ENCODE measurements around the gene BST1.
"Not testable (repeated sequence)": the region's sequence is repeated elsewhere in the genome, so short reads cannot be mapped to it uniquely, and the experiment has no call there.

The BST1 gene

GRCh38 chr4:15714646-15715435 is 12.0 kb downstream of the BST1 start:
- DNase-seq: no peak

GRCh38 chr4:15716115-15716514 is 13.2 kb downstream of the BST1 start:
- DNase-seq: no peak

DNA sequence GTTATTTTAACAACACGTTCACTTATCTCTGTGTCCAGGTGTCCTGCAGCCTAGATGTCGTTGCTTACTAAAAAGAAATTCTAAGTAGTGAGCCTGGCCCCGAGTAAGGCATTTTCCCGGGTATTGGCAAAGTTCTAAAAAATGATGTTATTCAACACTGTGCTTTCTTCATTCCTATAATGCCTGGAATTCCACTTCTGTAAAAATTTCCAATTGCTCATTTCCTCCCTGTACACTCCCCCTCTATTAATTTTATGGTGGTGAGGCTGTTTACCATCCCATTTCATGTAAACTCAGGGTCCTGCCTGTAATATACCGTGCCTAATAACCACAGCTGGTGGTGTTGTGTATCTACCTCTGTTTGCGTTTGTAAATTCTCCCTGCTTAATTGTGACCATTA is 14.2 kb downstream of the BST1 start:
- DNase-seq: no peak

- no peak for DNase-seq
These were observed 15.0 kb downstream of the BST1 start for GRCh38 chr4:15717657-15718416.

- DNase-seq: no peak
These were observed 15.6 kb downstream of the BST1 start for GRCh38 chr4:15718465-15718864.

DNA sequence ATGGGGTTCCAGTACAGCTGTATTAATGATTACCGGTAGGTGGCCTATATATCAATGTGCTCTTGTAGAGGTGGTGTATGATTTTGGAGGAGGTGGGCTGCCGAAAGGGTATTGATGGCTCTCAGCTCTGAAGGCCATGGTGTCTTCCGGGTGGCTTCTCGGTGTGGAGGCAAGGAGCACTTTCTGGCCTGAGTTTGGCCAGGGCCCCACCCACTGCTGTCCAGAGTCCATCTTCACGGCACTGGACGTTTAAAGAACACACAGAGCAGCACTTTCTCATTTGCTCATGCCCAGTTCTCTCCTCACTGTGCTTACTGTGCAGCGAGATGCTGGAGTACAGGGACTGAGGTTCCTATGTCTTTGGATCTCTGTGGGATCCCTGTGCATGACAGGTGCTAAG is 16.1 kb downstream of the BST1 start:
- no peak for DNase-seq

- DNase-seq: no peak
These were observed 16.6 kb downstream of the BST1 start for GRCh38 chr4:15719506-15719905.

GRCh38 chr4:15720851-15721250 is 18.0 kb downstream of the BST1 start:
- DNase-seq: no peak

GRCh38 chr4:15725608-15726007 is 22.7 kb downstream of the BST1 start:
- no peak for DNase-seq

DNA sequence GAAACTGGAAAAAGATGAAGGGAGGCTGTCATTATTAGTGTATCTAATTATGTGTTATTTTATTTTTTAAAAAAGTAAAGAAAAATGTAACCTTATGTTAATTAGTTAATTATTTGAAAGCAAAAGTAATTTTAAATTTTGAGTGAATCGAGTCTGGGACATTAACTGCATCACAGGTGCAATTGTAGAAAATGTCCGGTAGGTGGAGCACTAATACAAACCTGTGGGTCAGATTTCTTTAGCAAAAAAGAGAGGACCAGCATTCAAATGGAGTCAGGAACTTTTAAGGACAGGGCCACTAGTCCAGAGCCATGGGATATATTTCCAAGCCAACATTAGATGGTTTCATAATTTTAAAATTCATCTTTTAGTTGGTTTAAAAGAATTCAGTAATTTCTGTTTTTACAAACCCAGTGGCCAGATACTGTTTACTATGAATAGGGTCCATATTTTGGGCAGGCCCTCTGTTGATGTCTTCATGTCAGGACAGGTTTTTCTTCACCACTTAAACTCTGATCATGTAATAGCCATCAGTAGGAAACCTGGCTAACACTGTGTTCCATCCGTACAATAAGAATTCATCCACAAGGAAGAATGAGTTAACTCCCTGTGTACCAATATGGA is 27.2 kb downstream of the BST1 start:
- no peak for DNase-seq

DNA sequence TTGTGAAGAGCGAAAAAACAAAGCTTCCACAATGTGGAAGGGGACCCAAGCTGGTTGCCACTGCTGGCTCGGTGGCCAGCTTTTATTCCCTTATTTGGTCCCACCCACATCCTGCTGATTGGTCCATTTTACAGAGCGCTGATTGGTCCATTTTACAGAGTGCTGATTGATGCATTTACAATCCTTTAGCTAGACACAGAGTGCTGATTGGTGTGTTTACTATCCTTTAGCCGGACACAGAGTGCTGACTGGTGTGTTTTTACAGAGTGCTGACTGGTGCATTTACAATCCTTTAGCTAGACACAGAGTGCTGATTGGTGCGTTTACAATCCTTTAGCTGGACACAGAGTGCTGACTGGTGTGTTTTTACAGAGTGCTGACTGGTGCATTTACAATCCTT is 30.2 kb downstream of the BST1 start:
- not testable (repeated sequence) for DNase-seq

DNA sequence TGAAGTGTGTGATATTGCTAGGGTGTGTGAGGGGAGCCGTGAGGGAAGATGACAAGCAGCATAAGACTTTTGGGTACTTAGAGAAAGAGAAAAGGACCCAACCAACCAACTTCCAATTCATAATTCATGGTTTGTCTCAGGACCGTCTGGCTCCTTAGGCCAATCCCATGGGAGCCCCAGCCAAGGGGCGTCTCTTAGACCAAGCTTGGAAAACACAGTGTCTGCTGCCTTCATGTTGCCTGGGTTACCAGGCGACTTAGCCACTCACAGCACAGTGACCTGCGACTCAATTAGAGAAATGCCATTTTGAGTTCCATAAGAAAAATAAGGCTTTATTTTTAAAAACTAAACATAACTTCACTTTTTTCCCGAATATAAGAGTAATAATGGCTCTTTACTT is 32.7 kb downstream of the BST1 start:
- no peak for DNase-seq

- DNase-seq: no peak
These were observed 33.7 kb downstream of the BST1 start for GRCh38 chr4:15736514-15737050.

DNA sequence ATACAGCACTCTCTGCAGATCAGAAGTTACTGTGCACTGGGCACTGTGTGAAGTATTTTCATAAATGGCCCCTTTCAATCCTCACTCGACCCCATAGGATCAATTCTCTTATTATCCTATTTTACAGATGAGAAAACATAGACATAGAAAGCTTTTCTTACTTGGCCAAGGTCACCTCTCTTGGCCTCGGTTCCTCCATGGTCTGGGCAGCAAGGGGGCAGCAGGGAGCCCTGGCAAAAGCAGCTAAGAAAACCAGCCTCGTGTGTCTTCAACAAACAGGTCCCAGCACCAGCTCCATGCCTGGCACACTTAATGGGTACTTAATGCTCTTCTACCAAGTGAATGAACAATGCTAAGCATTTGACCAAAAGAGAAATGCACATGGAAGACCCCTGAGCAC is 34.4 kb downstream of the BST1 start:
- no peak for DNase-seq

GRCh38 chr4:15738877-15739276 is 36.0 kb downstream of the BST1 start:
- DNase-seq: no peak

GRCh38 chr4:15740764-15741404 is 38.0 kb downstream of the BST1 start:
- DNase-seq: no peak

DNA sequence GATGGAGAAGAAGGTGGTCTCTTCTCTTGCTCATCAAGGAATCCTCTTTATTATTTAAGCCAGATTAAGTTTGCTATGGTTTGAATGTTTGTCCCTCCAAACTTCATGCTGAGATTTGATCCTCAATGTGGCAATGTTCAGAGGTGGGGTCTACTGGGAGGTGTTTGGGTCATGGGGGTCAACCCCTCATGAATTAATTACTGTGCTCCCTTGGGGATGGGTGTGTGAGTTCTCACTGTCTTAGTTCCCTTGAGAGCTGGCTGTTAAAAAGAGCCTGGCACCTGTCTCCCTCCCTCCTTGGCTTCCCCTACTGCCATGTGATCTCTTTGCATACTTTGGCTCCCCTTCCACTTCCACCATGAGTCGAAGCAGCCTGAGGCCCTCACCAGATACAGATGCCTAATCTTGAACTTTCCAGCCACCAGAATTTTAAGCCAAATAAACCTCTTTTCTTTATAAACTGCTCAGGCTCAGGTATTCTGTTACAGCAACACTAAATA is 39.3 kb downstream of the BST1 start:
- DNase-seq: no peak

DNA sequence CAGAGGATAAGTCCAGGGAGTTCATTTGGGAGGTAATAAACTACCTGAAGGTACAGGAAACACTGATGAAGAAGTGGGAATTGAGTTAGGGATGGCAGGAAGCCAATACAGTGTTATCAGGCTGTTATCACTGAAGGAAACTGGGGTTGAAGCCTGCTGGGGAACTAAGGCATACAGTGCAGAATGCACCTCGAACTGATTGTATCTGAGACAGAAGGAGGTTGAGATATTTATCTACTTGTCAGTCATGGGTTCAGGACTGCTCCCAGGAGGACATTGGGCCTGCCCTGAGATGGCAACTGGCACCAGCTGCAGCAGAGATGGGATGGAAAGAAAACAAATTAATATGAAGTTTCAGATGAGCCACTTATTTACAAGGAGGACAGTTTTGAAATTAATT is 39.8 kb downstream of the BST1 start:
- no peak for DNase-seq

- DNase-seq: no peak
These were observed 41.2 kb downstream of the BST1 start for GRCh38 chr4:15744016-15744545.

- no peak for DNase-seq
These were observed 43.2 kb downstream of the BST1 start for GRCh38 chr4:15746110-15746509.

GRCh38 chr4:15749001-15749400 is 46.1 kb downstream of the BST1 start:
- no peak for DNase-seq

DNA sequence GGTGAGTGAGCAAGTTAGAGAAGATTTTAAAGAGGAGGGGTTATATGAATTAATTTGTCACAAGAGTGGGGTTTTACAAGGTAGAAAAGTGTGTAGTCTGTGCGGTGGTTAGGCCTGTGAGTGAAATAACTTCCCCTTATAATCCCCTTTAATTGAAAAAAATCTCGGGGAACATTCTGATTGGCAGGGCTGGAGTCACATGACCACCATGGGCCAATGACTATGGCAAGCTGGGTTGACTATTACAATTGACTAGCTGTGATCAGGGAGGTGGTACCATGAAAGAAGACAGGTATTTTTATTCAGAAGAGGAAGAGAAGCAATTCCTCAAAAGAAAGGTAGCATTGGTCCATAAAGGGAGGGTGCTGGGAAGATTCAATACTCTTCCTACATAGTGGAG is 48.3 kb downstream of the BST1 start:
- no peak for DNase-seq

DNA sequence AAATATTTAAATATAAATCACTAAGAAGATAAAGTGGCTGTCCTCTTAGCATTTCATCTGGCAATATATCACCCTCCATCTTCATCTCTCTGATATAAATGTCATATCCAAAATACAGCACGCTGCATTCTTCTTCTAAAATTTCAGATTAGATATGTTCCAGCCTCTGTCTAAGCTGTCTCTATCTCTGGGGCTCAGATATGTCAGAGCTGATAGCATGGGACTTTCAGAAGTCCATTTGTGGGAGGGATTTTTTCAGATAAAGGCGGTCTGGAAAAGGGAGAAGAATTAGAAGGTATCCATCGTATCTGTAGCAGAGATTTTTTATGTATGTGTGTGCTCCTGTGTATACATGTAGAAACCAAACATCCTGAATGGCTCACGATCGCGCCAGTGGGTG is 50.2 kb downstream of the BST1 start:
- DNase-seq: no peak

All from NCI-H510A (cell line).